C4-2B (cell line): ENCODE results near the gene RMI2.

Experiments
- ZFX ChIP-seq: fragments of 450-650 bp; IDR thresholded peaks from 2 replicates; pipeline ENCODE4 v1.6.1; 2017
- TF ChIP-seq, protein P1 (sequence below): fragments of 450-650 bp; conservative IDR thresholded peaks from 2 replicates; pipeline ENCODE4 v1.5.1; 2017; ENCODE audit warnings: mild to moderate bottlenecking

DNA sequence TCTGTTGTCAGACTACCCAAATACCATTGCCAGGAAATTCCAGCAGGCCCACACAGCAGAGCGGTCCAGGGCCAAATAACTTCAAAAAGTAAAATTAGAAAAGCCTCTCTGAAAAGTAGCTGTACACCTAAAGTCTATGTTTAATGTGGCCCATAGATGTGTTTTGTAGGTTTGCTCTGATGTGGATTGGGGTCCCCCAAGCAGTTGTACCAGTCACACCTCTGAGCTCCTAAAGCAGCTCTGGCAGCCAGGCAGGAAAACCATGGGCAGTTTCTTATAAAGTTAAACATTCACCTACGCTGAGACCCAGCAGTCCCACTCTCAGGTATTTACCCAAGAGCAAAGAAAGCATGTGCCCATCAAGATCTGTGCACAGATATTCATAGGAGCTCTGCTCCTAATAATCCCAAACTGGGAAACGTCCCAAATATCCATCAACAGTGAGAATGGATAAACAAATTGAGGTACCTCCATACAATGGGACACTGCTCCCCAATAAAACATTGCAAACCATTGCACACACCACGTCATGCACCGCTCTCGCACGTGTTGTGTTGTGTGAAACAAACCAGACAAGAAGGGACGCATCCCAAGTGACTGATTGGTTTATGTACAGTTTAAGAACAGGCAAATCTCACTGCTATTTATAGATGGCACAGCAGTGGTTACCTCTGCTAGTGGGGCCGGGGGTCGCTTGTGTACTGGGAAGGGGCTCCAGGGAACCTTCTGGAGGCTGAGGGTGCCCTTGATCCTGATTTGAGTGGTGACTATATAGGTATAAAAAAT lies 48.4 kb upstream of the RMI2 start:
- TF ChIP-seq, protein P1, sequence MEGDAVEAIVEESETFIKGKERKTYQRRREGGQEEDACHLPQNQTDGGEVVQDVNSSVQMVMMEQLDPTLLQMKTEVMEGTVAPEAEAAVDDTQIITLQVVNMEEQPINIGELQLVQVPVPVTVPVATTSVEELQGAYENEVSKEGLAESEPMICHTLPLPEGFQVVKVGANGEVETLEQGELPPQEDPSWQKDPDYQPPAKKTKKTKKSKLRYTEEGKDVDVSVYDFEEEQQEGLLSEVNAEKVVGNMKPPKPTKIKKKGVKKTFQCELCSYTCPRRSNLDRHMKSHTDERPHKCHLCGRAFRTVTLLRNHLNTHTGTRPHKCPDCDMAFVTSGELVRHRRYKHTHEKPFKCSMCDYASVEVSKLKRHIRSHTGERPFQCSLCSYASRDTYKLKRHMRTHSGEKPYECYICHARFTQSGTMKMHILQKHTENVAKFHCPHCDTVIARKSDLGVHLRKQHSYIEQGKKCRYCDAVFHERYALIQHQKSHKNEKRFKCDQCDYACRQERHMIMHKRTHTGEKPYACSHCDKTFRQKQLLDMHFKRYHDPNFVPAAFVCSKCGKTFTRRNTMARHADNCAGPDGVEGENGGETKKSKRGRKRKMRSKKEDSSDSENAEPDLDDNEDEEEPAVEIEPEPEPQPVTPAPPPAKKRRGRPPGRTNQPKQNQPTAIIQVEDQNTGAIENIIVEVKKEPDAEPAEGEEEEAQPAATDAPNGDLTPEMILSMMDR = no peak
- TF ChIP-seq ZFX = no peak
